GM21447 (cell line): ENCODE measurements around the gene OAT.

Source experiments
- ATAC-seq: cut with Tn5 transposase; IDR thresholded peaks from one replicate; pipeline ENCODE4 v1.9.1; 2021; ENCODE audit not compliant: unreplicated experiment

OAT gene

DNA sequence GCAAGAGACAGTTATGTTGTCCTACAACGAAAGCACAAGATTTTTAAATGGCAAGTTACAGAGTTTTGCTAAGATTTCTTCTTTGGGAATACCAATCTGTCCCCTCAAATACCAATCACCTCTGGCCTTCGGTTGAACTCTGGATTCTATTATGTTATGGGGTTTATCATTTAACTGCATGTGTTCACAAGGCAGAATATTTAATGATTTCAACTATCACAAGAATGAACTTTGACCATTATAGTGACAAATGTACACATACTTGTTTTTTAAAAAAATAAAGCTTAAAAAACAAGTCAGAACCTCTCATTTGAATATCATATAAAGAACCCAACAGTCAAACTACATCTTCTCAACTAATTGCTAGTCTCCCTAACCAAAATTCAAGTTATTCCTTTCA, 11.3 kb downstream of the OAT start:
- ATAC-seq = no peak

DNA sequence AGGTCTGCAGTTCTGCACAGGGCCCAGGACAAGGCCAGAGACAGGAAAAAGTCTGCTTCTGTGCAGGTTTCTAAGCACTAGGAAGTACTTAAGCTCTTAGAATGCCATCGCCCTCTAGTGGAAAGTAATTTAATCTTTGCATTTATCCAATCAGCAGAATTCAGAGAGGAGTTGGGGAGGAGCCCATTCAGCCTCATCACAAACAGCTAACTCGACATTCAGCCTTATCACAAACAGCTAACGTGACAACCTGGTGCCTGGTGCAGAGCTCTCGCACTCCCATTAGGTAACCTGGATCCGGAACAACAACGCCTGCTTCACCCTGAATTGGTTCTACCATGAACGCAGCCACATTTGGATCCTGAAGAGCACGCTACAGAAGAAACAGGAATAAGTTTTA, 15.2 kb downstream of the OAT start:
- peak; percentile 84 for ATAC-seq

DNA sequence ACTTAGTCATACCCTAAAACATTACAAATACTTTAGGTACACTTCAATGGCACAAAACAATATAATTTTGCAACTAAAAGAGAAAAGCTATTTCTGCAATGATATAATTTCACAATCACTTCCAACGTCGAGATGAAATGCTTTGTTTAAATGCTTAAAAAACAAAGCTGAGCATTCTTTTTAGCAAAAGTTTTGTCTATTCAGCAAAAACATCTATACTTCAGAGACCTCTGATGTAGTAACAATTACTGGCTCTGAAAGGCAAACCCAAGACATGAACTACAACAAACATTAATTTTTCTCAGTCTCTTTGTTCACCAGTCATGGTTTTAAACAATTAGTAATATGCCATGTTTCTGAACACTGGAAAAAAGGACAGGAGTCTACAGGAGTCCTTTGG, 16.4 kb downstream of the OAT start:
- no peak for ATAC-seq

DNA sequence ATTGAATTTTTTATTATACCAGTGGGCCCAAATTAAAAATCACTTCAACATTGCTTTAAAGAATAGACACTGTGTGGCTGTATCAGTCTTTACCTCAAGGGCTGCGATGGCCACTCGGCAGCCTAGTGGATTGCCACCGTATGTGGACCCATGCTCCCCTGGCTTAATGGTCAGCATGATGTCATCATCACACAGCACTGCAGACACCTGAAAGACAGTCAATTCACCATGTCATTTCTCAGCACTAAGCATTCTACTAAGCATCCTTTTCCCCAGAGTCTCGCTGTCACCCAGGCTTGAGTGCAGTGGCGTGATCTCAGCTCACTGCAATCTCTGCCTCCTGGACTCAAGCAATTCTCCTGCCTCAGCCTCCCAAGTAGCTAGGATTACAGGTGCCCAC, 17.1 kb downstream of the OAT start:
- no peak for ATAC-seq

DNA sequence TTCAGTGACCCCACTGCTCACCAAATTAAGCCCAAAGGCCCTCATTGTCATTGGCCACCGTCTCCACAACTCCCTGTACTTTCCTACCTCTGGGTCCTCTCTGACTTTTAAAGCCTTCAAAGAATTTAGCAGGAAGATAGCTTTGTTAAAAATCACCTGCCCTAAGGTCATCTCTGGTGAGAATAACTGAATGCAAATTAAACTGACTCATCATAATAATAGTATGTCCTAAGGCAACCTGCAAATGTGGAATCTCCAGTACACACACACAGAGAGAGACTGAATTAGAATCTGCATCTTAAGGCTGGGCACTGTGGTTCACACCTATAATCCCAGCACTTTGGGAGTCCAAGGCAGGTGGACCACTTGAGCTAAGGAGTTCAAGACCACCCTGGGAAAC, 24.1 kb downstream of the OAT start:
- ATAC-seq = no peak

DNA sequence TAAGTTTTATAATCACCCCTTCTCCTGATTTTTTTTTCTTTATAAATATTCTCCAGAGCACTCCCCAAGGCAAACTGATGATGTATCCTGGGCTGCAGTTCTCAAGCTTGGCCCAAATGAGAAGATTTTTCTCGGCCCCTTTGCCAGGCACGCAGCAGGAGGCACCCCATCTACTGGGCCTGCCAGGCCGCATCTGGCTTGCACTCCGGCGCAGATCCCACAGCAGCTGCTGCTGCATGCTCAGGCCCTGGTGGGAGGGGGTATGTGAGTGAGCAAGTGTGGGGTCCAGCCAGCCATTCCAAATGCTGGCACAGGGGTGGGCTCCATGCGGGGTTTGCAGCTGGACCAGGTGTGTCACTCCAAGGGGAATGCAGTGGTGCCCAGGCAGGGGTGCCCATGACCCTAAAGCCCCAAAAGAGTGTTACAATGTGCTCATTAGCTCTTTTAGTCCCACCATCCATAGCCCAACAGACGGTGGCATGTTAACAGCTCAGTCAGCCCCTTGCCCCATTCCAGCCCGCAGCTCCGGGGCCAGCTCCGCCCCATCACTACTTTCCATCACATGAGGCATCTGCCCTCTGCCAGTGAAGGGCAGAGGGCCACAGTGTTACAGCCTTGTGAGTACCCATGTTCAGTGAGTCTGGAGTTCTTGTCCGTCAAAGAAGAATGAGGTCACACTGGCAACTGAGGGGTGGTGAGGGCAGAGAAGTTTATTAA, 25.9 kb downstream of the OAT start:
- ATAC-seq = no peak

DNA sequence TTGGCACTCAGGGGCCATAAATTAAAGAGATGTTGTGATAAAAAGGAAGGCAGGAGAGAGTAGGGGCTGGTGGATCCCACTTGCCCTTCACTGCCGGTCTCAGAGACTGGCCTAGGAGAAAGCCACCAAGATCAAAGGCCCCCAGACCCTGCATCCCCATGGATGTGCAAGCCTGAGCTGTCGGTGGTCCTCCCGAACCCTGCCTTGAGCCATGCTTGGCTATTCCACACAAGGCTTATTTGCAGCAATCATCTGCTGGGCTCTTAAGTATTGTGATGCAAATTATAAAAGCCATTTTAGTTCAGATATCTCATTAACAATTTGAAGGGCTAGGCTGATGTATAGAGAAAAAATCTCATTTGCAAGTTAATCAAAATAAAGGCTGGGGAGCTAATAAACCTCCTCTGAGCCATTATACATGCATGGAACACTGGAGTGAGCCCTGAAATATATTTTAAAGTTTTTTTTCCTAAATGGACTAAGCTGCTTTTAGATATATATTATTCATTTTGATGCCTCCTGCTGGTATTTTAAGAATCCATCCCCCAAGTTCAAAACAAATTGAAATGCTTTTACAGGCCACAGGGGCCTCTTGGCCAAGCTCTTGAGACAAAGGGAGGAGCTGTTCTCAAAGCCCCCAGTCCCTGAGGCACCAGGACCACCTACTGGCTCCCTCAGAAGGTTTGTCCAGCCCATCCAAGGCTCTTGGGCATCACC, 28.1 kb downstream of the OAT start:
- no peak for ATAC-seq

DNA sequence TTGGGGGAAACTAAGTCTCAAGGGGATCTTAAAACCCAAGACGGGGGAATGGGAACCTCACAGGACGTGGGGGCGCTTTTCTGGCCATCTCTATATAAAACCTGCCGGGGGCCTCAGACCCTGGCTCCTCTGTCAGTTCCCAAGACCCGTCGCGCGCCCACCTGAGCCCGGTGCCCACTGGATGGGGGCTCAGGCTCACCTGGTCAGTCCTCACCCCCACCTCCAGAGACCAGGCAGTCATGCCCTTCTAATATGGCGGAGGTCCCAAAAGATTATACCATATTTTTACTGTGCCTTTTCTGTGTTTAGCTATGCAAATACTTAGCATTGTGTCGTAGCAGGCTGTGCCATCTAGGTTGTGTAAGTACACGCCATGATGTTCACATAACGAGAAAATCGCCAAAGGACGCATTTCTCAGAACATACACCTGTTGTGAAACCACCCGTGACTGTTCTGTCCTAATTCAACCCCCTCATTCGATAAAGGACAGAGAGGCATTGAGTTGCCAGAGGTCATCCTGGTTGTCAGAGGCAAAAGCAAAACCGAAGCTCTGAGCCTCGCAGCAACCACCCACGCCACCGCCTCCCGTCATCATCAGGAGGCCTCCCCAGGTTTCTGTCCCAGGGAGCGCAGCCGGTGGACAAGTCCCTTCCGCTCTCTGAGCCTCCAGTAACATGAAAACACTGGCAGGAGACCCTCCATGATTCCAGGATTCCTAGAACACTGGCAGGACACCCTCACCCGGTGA, 28.9 kb downstream of the OAT start:
- ATAC-seq = no peak

DNA sequence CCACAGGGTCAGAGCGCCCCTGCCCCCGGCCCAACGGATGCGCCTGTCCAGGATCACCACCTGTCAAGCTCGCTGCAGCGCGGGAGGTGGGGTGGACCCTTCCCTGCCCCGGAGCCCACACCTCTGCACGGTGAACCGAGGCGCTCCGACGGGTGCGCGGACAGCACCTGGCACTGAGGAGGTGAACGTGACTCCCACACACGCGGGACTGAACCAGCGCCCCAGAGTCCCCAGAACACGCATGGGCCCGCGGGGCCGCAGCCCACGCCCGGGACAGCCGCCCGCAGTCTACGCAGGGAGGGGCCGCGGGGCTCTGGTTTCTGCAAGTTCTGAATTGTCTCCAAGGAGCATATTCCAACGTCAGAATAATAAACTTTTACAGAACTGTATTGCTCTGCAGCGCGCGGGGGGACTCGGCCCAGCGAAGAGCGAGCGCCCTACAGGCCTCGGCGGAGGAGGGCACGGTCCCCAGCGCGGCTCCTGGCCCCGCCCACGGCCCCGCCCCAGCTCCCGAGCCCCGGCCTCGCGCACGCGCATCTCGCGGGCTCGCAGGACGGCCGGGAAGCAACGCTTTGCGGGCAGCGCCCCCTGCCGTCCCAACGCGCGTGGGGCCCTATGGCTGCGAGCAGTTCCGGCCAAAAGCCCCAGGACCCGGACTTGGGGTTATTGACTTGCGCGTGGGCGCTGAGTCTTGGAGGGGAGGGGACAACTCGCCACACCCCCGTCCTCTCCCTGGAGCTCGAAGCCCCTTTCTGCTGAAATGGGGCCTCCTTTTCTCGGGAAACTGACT, 29.7 kb downstream of the OAT start:
- peak; percentile 74 for ATAC-seq

DNA sequence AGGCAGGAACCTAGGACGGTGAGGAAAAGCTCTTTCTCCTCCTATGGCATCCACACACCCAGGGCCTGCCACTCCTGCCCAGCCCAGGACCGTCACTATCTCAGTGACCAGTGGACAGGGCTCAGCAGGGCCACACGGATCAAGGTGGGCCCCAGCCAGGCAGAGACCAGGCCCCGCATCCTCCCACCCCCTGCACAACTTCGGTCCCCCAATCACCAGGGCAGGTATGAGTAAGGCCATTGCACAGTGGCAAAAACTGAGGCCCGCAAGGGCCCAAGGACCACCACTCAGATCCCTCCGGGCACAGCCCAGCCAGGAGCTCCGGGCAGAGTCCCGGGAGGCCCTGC, 30.3 kb downstream of the OAT start:
- ATAC-seq = no peak

DNA sequence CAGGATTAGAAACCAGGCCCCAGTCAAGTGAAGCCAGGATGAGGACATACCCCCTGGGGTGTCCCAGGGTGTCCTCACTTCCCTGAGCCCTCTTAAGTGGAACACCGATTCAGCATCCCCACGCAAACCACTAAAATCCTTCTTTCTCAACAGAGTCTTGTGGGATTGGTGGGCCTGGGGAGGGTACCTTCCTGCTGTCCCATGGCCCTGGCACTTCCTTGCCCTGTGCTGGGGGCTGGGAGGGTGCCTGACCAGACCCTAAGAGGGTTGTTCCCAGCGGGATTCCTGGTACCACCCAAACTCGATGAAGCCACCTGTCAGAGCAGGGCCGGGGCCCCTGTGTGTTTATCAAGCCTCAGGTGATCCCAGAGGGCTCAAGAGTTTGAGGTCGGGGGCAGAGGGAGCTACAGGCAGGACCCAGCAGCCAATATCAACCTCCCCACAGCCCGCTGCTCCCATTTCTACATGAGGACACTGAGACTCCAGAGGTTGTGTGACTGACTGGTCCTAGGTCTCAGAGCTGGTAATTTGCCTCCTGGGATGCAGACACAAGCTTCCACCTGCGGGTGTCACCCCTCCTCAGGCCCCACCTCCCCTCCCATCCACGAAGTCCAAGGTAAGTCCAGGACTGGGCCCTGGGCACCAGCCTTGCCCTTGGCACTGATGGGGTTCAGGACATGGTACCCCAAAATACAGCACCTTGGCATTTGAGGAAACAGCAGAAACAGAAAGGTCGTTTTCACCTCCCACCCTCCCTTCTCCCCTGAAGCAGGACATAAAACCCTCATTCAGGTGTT, 31.4 kb downstream of the OAT start:
- ATAC-seq = no peak

DNA sequence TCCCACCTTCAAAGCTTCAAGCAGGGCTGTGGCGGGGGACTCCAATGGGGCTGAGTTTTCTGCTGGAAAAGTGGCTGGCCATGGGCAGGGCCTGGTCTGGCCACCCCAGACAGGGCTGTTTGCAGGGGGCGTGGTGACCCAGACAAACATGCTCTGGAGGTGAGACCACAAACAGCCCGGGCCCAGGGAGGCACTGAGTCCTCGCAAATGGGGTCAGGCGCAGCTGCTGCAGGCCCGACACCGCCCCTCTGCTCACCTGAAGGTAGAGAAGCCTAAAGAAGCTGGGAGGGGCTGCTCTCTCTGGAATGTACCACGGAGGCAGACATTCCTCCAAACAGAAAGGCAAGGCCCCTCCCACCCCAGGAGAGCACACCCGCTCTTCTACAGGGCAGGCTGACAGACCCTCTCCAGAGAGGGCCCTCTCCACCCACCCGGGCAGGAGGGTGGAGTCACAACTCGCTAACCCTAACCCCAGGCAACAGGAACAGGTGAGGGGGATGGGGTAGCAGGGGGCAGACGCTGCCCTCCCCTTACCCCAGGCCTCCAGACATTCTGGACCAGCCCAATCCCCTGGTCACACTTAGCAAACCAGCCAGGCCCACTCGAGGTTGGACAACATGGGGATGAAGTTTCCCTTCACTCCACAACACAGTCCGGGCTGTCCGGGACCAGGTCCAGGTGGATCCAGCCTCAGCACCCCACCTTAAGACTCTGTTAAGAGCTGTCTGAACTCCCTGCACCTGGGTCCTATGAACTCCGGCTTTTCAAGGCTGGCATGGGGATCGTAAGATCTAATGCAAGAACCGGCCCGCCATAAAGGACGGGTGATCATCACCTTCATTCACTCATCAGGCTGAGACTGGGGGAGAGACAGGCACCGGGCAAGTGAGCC, 32.3 kb downstream of the OAT start:
- ATAC-seq = no peak

DNA sequence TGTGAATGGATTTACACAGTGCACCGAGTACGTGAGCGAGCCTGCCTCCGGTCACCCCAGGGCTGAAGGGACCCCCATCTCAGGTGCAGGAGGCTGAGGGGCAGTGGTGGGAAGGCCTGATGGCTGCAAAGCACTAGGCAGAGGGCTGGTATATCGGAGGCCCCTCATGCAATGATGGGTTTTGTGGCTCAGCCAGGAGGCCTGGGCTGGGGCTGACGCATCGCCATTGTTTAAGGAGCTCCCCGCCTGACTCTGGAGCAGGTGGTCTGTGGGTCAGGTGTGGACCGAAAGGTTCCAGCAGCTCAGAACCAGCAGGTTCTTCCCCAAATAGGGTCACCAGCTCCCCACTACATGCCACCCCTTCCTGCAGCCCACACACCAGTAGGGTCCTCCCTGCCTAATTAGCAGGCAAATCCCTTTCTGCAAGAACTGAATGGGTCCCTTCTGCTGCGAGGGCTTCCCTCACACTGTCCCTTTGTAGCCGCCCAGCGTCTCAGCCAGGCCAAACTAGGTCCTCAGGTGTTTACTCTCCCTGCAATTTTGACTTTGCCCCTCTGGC, 33.0 kb downstream of the OAT start:
- ATAC-seq = no peak

DNA sequence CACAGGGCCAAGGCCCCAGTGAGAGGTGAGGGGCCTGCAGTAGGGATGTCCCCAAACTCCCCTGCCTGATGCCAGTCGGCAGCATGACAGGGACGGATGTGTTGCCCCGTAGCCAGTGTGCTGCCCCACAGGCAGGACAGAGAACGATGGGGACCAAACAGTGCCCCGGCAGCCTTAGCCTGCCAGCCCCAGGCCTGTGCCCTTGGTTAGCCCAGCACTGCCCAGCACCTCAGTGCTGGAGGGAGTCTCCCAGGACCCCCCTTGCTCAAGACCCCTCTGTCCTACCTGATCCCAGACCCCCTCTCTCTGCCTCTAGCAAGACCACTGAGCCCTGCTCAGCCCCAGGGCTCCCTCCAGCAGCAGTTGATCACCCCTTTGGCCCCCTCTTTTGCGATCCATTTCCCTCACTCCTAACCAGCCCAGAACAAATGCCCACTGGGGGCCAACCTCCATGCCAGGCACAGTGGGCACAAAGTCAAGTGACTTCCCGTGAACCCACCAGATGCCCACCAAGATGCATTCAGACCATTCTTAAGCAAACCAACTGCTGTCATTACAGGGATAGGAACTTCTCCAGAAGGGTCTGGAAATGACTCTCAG, 34.0 kb downstream of the OAT start:
- no peak for ATAC-seq

DNA sequence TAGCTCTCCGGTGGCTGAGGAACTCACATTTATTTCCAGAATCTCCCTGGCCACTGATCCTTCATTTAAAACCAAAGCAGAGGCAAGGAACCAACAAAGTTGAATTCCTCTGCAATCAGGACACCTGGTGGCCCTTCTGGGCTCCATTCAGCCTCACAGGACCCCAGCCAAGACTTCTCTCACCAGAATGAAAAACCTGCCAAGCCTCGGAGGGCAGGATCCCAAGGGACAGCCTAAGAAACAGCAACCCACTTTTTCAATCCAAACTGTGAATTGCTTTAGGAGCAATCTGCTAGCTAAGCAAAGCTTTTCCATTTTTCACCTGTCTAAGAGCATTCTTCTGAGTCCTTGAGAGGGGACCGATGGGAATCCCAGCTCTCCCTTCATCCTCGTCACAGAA, 34.6 kb downstream of the OAT start:
- no peak for ATAC-seq

DNA sequence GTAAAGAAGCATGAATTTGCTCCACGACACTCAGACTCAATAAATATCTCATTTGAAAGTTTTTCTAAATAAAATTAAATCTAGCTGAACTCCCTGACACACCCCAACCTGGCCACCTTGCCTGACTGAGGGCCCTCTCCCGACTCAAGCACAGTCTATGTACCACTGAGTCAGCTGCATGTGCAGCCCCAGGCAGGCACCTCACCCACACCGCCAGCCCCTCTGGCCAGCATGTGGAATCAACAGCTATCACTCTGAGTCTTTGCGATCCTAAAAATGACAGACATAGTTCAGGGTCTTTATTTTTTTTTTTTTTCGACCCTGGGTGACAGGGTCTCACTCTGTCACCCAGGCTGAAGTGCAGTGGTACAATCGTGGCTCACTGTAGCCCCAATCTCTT, 35.2 kb downstream of the OAT start:
- ATAC-seq = no peak

DNA sequence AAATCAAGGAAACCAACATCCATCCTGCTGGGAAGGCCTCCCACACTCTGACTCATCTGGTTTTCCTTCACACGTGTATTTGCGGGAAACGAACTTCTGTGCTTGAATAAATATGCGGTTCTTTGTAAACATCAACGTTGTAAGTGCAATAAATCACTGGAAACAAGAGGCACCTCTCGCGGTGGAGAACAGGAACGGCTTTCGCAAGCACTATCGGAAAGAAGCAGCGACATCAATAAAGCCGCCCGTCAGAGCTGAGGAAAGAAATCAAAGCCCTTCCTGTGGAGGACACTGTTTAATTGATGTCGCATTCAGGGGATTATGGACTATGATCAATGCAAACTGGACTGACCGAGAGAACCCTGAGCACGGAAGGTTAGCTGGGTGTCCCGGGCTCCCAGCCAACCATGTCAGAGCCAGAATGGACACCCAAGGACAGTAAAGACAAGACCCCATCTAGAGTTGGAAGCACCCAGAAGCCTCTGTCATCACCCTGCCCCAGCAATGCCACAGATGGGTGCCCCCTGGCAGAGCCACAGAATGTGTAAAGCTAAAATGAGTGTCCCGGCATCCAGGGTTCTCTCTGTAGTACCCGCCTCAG, 37.6 kb downstream of the OAT start:
- no peak for ATAC-seq

DNA sequence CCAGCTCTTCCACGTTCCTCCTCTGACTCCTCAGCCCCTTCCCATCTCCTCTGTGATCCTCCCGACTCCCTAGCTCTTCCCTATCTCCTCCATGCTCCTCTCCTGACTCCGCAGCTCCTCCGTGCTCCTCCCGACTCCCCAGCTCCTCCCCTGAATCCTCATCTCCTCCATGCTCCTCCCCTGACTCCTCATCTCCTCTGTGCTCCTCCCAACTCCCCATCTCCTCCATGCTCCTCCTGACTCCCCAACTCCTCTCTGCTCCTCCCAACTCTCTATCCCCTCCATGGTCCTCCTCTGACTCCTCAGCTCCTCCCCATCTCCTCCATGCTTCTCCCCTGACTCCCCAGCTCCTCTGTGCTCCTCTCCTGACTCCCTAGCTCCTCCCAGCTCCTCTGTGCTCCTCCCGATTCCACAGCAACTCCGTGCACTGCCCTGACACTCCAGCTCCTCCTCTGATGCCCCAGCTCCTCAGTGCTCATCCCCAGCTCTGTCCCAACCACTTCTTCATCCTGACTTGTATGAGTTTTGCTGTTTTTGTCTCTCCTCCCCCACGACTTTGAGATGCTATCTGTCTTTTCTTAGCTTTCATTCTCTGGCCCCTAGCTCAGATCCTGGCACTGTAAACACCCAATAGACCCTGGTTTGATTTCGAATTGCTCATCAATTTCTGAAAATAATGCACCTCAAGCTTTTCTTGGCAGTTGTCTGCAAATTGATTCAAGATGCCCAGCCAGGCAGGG, 38.3 kb downstream of the OAT start:
- no peak for ATAC-seq
